NCI-H146 treated with DMSO at 0.1 percent for 48 hours (cell line): ENCODE results near the gene CDC42EP4.
A peak's percentile ranks its signal among the peaks of the same experiment; 100 is the strongest.

Experiments
- DNase-seq: peaks from one replicate; lab custom pipeline; 2025; ENCODE audit not compliant: unreplicated experiment; lab: John Stamatoyannopoulos, UW

The CDC42EP4 gene

DNA sequence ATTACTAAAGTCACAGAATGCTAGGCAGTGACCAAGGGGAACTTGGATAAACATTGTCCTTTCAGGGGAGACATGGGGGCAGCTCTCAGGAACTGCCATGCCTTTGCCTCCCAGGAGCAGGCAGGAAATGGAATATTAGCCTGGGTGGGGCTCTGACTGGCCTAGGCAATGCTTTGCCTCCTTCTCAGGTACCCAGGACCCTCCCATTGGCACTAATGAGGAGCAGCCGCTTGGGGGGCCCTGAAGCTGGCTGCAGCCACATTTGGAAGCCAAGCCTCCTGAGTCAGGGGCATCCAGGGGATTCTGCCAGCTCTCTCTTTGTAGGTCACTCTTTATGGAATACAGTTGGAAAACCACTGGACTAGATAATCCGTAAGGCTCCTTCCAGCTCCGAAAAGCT is 55.6 kb downstream of the CDC42EP4 start:
- DNase-seq, result no peak

DNA sequence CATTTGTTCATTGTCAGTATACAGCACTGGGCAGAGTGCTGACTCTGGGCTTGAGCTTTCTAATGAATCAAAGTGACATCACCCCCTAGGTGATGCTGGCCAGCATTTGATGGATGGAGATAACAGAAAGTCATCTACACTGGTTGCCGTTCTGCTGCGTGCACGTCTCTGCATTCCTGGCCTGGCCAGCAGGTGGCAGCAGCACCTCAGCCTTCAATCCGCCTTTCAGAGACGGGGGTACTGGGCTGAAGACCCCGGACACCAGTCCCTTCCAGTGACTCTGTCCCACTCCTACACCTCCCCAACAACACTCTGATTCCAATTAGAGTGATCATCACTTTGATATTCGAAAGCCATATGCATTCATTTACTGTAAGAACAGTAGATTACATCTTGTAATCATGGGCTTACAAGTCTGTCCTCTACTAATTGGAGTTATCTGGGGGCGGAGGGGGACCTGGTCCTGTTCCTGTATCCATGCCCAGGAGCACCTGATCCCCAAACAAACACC is 56.1 kb downstream of the CDC42EP4 start:
- DNase-seq, result peak; percentile 16

DNA sequence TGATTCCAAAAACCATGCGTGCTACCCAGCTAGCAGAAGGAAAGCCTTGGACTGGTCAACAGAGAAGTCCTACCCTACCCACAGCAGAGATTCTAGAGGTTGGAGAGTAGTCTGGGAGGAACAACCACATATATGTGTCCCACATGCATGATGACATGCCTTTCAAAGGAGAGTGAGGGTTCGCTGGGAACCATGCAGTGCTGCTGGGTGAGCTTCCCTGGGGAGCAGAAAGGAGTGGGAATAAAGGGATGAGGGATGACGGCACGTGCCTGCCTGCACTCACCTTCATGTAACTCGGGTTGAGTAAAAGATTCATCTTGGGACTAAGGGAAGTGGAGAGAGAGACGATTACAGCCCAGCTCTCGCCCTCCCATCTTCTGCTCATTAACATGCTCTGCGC is 59.9 kb downstream of the CDC42EP4 start:
- no peak for DNase-seq

DNA sequence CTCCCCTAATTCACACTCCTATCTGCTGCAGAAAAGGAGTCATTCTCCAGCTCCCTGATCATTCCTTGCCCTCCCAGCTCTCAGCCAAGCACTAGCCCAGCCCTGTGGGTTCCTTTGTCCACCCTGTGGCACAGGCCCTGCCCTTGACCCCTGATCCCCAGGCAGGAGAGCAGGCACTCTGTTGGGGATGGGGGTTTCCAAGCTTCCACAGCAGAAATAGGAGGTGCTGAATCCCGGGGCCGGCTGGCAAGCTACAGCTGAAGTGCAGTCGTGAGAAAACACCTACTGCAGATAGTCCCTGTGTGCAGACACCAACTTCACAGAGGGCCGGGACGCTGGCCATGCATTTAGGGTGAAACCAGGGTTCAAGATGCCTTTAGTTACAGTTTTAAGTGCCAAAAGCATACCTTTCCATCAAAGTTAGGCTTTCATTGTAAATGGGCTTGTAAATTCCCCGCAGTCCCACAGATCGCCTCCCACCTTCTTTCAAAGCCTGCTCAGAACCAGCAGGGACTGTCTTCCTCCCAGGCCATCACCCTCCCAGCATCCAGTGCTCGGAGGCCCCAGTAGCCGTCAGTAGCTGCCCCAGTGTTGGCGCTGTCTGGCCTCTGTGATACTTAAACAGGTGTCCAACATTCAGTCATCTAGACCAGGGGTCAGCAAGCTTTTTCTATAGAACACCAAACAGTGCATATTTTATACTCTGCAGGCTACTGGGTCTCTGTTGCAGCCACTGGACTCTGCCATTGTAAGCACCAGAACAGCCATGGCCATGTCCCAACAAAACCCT is 60.8 kb downstream of the CDC42EP4 start:
- DNase-seq, result no peak

DNA sequence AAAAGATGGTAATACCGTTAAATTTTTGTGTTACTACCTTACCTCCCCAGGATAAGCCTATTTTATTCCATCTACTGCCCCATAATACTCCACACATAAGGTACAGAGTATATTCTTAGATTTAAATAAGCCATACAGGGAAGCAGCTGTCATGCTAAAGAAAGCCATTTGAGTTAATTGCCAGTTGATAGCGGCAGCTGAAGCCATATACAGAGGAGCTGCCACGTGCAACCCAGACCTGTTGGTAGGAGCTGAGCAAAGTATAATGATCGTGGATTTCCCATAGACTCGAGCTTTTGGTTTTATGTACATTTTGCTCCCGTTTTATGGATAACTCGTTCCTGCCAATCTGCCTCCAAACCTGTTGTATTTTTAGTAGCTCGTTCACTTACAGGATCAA is 62.1 kb downstream of the CDC42EP4 start:
- peak; percentile 24 for DNase-seq

DNA sequence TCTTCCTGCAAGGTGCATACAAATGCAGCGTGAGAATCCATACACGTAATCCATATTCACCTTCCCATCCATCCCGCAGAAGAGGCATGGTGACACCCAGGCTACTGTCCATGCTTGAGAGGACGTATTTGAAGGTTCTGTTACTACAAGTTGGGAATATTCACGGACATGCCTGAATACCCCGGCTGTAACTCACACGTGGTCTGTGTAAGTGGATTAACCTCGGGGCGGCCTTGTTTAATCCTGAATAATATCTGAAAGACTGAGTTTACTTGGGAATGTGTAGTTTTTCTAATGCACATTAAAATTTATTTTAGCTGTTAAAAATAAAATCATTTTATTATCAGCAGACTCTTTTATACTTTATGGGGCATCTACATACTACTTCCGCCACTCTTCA is 63.3 kb downstream of the CDC42EP4 start:
- DNase-seq, result no peak

DNA sequence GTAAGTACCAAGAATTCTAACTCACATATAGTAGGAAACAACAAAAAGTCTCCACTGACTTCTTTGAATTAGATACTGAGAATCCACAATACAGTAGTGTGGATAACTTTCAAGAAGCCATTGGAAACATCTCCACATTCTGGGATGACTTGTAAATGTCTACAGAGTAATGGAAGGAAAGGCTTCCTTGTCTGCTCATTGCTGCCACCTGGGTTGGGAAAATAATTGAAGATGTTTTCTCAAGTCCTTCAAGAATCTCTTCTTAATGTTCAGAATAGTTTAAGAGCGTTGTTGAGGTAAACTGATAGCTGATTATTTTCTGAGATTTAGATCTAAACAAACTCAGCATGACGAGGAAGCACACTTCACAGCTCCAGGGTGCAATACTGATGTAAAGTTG is 64.1 kb downstream of the CDC42EP4 start:
- no peak for DNase-seq

DNA sequence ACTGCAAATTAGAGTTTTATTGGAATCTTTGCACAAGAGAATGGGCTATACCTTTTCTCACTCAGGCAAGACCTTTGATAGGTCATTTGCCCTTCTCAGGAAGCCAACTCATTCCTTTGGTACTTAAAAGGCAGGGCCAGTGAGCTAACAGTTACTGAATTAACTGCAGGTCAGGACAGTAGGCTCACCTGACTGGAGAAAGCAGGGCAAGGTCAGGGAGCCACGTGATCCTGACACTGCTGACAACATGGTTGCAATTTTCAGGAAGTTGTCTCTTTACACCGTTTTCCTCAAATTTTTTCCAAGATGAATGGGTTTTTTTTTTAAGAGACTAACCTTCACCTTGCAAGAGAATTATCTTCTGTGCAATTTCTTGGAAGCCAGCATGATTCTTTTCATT is 71.2 kb downstream of the CDC42EP4 start:
- no peak for DNase-seq

DNA sequence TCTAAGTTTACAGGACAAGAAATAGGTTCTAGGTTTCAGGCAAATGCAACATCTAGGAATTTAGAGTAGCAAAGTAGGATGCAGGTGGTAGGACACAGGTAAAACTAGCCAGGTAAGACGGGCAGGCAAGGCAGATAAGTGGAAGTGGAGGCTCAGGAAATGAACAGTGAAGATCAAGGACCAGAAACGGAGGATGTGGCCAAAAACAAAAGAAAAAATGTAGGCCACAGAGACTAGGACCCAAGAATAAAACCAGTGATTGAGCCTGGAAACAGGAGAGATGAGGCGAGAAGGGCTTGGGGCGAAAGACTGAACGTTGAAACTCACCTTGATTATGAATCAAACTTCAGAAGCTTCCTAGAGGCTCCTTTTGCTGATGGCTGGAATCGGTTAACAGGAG is 74.1 kb downstream of the CDC42EP4 start:
- no peak for DNase-seq

DNA sequence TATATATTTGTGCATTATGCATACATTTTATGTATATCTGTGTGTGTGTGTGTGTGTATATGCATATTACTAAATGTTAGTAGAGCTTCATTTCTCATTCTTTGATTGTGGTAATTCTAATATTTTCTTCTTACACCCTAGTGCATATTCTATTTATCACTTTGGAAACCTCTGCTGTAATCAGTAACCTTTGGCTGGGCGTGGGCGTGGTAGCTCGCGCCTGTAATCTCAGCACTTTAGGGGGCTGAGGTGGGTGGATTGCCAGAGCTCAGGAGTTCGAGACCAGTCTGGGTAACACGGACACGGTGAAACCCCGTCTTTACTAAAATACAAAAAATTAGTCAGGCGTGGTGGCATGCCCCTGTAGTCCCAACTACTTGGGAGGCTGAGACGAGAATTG is 77.1 kb downstream of the CDC42EP4 start:
- no peak for DNase-seq
